ENCODE measurements around the gene NADK2.
"Not testable (repeated sequence)": the region's sequence is repeated elsewhere in the genome, so short reads cannot be mapped to it uniquely, and the experiment has no call there.

The NADK2 gene

DNA sequence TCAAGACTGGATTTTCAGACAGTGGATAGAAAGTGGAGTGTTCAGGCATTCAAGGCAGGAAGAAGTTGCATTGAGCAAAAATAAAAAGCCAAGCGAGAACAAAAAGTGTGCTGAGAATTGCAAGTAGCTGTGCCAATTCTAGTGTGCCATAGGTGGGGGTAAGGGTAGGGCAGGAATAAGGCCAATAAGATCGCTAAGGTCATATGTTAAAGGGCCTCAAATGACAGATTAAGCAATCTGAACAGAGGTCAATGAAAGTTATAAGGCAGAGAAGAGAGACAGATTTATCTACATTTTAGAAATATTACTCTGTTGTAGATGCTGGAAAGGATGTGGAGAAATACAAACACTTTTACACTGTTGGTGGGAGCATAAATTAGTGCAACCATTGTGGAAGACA is 36.4 kb downstream of the NADK2 start:
- no peak for DNase-seq

GRCh38 chr5:36202521-36202961 is 39.2 kb downstream of the NADK2 start:
- no peak for DNase-seq

DNA sequence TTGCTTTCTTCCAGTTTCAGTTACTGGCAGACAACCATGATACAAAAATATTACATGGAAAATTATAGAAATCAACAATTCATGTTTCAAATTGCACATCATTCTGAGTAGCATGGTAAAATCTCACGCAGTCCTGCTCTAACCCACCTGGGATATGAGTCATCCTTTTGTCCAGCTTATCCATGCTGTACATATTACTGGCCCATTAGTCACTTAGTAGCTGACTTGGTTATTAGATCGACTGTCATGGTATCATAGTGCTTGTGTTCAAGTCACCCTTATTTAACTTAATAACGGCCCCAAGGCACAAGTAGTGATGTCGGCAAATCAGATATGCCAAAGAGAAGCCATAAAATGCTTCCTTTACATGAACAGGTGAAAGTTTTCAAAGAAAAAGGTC is 41.2 kb downstream of the NADK2 start:
- DNase-seq = no peak

DNA sequence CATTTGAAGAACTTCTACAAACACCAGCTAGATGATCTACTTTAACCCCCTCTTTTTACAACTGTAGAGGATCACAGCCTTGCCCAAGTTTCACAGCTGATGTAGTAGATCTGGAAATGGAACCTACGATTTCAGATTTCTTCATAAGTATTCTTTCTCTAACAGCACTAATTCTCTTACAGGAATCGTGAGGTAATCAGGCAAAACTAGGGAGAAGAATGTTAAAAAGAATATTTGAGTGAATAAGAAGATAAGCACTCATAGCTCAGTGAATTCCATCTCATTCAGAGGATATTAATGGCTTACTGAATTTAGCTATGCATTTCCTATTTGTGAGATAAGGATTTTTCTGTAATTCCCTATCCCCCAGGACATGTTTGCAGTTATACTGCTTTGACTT is 42.1 kb downstream of the NADK2 start:
- no peak for DNase-seq

DNA sequence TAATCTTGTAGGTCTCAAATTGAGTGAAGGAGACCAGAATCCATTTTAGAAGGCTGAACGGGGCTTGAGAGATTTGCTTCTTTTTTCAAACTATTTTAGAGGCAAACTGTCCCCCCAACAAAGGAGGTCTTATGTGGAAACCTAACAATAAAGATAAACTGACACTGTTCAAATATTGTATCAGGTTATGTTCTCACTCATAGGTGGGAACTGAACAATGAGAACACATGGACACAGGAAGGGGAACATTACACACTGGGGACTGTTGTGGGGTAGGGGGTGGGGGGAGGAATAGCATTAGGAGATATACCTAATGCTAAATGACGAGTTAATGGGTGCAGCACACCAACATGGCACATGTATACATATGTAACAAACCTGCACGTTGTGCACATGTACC is 42.9 kb downstream of the NADK2 start:
- DNase-seq = not testable (repeated sequence)

DNA sequence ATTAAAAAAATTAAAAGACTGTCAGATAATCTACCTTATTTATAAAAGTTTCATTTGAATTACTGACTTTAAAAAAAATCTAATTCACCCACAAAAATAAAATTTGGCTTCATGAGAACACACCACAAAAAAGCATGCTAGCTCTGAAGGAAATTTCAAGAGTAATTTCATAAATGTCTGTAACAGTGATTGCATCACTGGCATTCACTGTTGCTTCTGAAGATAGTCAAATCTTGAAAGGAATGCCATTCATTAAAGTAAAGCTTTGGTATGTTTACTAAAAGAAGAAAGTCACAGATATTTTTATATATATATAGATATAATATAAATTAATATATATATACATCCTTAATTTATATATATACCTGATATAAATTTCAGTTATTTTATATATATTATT is 43.4 kb downstream of the NADK2 start:
- DNase-seq = no peak

GRCh38 chr5:36193746-36194145 is 48.0 kb downstream of the NADK2 start:
- no peak for DNase-seq

DNA sequence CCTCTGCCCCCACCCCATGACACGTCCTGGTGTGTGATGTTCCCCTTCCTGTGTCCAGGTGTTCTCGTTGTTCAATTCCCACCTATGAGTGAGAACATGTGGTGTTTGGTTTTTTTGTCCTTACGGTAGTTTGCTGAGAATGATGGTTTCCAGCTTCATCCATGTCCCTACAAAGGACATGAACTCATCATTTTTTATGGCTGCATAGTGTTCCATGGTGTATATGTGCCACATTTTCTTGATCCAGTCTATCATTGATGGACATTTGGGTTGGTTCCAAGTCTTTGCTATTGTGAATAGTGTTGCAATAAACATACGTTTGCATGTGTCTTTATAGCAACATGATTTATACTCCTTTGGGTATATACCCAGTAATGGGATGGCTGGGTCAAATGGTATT is 57.3 kb downstream of the NADK2 start:
- not testable (repeated sequence) for DNase-seq

DNA sequence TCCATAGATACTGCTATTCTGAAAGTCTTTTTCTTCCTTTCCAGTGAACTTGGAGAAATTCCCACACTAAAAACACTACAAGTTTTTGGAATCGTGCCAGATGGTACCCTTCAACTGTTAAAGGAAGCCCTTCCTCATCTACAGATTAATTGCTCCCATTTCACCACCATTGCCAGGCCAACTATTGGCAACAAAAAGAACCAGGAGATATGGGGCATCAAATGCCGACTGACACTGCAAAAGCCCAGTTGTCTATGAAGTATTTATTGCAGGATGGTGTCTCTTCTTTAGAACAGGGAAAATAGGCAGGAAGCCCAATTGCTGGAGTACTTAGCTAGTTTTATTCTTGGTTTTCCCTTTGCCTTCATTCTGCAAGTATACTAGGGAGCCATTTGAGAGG is 60.0 kb downstream of the NADK2 start:
- DNase-seq = no peak

GRCh38 chr5:36180556-36181350 is 61.0 kb downstream of the NADK2 start:
- no peak for DNase-seq

DNA sequence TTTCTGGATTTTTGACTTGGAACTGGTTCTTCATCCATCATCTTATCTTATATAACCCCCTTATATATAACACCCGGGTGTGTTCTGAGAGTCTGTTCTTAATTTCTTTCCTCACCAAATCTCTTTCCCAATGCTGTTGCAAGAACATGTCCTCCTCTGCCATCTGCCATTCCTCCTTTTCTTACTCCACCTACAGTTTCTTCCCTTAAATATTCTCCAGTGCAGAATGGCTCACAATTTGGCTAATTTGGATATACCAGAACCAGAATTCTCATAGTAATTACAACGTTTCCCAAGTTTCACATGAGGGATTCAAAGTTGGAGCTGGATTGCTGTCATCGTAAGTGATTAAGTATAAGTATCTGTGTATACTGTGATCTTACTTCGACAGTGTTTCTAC is 61.8 kb downstream of the NADK2 start:
- no peak for DNase-seq

GRCh38 chr5:36178524-36178890 is 63.2 kb downstream of the NADK2 start:
- DNase-seq = no peak

GRCh38 chr5:36177715-36178523 is 63.8 kb downstream of the NADK2 start:
- no peak for DNase-seq

- DNase-seq = no peak
Measured at GRCh38 chr5:36177154-36177553, 64.6 kb downstream of the NADK2 start.

DNA sequence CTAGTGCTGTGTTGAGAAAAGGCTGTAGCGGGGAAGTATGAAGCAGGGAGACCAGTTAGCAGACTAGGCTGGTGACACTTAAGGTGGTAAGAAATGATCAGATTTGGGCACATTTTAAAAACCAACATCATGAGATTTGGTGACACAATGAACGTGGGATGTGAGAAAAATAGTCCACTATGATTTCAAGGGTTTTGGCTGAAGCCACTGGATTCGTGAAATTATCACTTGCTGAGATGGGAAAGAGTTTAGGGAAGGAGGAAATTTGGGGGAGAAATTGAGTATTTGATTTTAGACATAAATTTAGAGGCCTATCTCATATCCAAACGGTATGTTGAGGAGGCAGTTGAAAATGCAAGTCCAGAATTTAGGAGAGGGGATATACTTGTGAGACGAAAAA is 66.7 kb downstream of the NADK2 start:
- DNase-seq = no peak

DNA sequence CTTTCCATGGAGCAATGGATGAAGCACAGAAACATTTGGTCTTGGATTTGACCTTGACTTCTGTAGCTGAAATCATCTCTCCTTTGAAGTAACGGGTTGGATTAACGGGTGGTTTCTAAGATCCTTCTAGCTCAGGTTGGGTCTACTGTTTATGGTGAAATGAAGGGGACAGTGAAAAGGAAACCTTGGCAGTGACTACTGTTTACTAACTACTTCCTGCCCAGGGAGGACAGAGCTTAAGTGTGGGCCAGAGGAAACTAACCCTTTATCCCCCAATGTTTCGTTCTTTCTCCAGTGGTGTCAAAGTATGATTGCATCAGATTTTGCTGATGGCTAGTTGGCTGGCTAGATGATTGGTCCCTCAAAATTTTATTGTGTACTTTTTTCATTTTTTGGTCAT is 67.6 kb downstream of the NADK2 start:
- no peak for DNase-seq

DNA sequence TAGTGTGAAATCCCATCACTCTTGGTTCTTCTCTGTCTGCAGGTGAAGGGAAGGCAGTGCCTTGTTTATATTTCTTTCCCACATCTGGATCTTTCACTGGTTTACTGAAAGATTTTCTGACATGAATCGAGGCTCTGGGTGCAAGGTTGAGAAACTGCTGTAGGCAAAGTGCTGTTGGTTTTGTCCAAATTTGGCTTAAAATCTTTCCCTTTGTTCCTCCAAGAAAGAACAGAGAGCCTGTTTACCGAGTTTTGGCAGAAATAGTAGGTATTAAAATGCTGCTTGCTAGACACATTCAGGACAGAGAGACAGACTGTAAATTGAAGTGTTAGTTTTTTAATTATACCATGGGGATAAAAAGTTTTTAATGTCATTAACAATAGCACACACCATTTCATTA is 68.3 kb downstream of the NADK2 start:
- DNase-seq = no peak

- DNase-seq = no peak
Measured at GRCh38 chr5:36172599-36172998, 69.1 kb downstream of the NADK2 start.

DNA sequence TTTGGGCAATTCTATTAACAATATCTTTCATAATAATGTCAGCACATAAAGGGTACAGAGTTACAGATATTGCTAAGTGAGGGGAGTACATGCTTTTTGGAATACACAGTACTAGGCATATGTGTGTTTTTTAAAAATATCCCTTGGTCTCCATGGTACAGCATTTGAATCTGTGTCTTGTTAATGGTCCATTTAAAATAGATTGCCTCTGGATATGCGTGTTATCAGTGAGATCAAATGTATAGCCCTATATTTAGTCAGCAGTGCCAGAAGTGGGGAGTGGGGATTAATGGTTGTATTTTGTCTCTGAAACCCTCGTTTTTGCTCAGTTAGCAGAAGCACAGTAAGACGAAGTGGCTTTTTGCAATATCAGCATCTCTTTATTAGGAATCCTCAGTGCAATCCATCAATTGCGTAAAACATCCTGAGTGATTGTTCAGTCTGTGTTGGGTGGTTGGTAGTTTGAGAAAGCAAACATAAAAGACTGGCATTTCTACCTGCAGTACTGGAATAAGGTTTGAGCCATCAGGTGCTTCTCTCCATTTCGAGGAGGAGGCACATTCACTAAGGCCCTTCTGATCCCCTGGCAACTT is 70.8 kb downstream of the NADK2 start:
- DNase-seq = no peak

DNA sequence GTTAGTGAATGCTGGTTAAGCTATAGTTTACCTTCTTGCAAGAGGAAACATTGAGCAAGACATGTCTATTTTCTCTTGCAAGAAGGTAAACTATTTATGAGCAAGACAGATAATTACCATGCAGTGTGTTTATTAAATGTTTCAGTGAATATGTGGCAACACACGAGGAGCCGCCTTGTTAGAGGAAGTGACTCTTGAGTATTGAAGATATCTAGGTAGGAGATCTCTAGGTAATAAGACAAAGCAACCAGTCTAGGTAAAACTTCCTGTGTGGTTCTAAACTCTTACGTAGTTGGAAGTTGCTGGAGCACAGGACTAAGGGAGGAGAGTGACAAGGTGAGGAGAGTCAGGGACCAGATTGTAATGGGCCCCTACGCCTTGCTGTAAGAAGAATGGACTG is 73.0 kb downstream of the NADK2 start:
- no peak for DNase-seq

- DNase-seq = no peak
Measured at GRCh38 chr5:36164461-36164860, 77.3 kb downstream of the NADK2 start.

GRCh38 chr5:36162810-36163486 is 78.8 kb downstream of the NADK2 start:
- DNase-seq = no peak

GRCh38 chr5:36161361-36161760 is 80.4 kb downstream of the NADK2 start:
- DNase-seq = no peak
